GM18868 (cell line): Measurements from ENCODE around the gene COL4A1.

ENCODE experiments used
- ATAC-seq: cut with Tn5 transposase; IDR thresholded peaks from one replicate; pipeline ENCODE4 v1.9.1; 2021; ENCODE audit warnings: mild to moderate bottlenecking, moderate library complexity; ENCODE audit not compliant: unreplicated experiment

COL4A1 gene

DNA sequence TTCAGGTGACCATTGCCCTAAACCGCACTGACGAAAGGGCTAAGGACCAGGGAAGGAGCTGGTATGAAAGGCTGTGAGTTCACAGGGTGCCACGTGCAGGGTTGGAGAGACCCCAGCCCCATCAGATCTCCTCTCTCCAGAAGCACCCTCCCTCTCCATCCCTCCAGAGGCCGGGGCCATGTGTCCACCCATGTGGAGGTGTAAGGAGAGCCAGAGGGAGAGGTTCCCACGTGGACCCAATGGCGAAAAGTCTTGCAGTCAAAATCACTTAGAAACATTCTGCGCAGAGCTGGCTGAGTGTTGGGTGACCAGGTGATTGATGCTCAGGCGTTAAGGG, 168.3 kb downstream of the COL4A1 start:
- ATAC-seq: no peak

DNA sequence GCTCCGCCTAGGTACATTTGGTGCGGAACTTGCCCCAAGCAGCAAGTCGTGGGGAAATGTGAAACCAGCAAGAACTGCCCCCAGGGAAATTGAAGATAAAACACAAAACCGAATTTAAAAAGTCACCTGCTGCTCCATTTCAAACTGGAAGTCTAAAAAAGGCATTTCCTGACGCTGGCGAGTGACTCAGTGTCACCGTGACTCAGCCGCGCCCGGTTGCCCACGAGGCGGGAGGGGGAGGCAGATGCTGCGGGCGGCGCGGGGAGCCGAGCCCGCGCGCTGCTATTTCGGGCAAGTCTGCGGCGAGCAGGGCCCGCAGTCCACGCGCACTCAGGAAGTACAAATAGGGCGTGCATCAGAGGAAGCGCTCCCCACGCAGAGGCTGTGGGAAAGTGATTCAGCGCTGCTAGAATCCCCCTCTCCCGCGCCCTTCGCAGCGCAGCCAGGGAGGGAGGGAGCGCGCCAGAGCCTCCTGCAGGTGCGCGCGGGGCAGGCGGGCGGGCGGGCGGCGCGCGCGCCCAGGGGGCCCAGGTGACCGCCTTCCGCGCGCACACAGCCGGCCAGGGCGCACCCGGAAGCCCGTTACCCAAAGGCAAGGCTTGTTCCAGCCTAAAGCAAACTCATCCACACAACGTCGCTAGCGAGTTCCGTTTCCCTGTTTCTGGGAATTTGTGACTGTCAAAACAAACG, 168.8 kb downstream of the COL4A1 start:
- ATAC-seq: peak; percentile 58

DNA sequence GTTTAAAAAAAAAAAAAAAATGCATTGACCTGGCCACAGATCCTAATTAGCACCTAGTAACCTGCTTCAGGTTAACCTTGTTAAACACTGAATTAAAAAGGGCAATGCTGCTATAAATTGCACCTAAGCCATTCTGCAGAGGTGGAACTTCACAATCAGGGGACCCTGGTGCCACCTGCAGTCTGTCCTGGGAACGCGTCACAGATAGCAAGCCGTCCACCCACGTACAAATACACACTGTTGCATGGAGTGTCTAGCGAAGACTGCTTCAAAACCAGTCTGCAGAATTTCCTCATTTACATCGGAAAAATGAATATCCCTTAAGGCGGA, 169.3 kb downstream of the COL4A1 start:
- ATAC-seq: peak; percentile 80

DNA sequence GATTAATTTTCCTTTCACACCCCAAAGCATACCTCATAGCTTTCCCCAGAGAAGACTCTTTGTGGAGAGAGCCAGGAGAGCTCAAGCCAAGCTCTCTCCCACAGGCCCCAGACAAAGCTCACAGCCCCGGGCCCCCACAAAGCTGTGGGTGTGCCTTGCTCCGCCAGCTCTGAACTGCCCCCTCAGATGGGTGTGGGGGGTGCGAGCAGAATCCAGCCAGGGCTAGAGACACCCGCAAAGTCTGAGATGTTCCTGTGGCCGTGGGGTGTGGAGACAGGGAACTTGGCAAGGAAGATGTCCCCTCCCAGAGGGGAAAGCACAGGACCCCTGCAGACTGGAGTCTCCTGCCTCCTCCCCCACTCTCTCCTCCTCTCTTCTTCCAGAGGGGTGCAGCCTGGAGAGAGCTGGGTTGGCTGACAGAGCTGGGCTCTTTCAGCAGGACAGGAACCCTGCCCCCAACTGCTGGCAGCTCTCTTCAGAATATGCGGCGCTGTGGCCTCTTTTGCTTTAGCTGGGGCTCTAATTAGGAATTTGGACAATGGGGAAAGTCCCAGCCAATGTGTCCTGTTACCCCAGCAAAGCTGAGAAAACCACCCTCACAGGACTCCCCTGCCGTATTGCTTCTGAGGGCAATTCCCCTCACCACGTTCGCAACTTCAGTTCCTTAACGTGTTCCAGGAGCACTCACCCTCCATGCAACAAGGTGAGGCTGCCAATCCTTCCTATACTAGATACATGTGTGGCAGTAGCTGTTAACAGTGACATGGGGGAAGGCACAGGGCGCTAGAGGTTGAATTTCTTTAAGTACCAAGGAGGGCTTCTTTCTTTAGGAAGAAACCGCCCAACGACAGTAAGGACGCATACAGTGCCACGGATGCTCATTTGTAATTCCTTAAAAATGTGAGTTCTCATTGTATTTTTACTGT, 170.0 kb downstream of the COL4A1 start:
- ATAC-seq: peak; percentile 37

DNA sequence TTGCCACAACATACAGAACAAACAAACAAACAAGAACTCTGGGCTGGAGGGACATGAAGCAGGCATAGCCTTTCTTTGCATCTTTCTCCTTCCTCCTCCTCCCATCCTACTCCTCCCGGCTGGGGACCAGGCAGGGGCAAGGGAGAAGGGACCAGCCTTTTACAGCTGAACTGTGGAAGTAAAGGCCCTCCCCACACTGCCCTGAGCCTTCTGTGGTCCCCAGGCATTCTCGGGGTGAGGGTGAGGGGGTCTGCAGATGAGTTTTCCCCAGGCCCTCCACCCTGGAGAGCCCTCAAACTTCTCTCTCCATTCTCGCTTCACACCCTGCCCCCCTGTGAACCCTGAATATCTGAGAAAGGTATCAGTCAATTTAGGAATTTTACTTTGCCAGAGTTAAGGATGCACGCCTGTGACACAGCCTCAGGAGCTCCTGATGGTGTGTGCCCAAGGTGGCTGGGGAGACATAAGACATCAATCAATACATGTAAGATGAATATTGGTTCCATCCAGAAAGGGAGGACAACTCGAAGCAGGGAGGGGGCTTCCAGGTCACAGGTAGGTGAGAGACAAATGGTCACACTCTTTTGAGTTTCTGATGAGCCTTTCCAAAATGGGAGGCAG, 170.9 kb downstream of the COL4A1 start:
- no peak for ATAC-seq

DNA sequence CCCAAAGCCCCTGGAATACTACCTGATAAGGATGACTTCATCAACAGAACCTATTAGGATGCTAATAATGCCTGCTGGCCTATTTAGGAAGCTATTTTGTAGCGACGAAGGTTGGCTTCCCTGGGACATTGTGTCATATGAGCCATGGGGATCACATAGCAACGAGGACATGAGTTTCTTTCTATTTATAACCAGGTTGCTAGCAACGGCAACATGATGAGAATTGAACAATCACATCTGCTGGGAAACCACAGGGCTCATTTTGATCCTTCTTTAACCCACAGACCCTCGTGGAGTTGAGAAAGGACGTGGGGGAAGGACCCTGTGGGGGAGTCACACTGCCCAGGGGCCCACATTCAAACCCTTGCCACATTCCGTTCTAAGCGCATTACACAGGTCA, 172.2 kb downstream of the COL4A1 start:
- no peak for ATAC-seq

DNA sequence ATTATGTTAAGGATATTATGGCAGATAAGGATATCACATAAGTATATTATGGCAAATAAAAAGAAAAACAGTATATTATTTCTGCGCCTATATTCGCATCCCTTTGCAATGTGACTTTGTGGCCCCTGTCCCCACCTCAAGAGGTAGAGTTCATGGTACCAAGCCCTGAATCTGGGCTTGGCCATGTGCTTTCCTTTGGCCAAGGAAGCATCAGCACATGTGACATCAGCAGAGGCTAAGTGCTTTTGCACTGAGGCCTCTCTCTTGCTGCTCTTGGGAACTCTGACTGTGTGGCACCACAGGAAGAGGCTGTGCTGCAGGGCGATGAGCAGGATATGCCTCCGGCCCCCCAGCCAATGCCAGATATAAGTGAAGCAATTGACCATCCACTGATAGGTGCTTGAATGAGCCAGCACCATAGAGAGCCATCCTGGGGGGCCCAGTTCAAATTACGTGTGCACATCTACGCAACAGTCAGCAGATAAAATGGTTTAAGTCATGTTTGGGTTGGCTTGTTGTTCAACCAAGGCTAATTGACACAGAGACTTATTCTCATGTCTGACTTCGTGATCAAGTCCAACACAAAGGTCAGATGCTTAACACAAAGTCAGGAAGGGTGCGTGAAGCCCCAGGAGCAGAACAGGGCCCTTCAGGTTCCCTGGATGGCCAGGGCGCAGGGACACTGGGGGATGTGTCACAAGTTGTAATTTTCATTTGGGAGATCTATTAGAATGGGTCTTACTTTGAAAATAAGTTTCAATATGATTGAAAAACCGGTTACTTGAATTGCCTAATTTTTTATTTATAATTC, 173.3 kb downstream of the COL4A1 start:
- ATAC-seq: no peak

DNA sequence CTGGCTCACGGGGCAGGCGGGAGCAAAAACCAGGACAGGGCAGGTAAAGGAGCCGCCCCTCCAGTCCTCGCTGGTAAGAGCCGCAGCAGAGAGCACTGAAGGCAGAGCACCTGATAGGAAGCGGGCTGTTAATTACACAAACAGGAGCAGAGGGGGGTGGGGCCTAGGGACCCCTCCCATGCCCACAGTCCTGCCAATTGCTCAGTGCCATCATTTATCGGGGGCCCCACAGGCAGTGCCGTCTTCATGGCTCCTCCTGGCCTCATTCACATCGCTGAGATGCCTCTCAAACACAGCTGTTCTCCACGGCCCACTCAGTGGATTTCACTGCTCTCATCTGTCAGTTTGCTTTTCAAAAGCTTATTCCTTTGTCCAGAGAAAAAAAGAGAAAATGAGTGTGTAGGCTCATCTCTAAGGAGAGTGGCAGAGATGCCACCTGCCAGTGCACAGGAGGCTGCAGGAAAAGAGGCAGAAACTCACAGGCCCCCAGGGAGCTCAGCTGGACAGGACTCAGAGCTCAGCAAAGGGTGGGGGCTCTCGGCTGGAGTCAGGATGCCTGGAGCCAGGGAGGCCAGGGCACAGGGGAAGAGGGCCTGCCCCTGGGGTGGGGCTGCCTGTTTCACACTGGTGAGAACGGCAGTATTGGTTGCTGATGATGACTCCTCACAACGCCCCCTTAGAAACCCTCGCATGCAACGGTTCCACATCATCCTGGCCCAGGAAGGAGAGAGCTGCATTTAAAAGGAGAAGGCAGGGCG, 174.6 kb downstream of the COL4A1 start:
- ATAC-seq: no peak

DNA sequence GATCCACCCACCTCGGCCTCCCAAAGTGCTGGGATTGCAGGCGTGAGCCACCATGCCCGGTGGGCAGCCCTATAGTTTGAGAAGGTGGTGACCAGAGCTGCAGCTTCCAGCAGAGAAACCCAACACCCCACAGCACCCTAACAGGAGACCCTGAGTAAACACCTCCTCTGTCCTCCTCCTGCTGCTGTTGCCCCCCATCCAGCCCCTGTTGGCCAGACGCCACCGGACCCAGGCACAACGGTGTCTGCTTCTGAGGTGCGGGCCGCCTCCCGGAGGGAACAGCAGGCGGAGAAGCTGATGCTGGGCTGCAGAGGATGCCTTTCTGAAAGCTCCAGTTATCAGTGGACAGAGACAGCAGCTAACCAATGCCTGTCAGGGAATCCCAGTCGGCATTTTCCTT, 175.5 kb downstream of the COL4A1 start:
- ATAC-seq: no peak

DNA sequence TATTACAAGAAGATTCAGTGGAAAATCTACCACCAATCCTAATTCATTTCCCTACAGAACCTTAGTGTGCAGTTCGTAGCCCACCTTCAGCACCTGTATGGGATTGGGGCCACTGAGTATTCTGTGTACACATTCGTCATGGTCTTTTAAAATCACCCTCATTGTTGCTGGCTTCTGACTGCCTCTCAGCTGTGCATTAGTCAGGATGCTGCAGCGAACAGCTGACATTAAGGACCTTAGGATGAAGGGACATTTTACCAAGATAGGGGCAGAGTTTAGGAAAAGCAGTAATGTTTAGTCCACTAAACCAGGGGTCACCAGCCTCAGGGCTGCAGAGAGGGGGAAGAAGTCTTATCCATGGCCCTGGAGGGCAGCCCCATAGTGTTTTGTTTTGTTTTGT, 176.5 kb downstream of the COL4A1 start:
- no peak for ATAC-seq

DNA sequence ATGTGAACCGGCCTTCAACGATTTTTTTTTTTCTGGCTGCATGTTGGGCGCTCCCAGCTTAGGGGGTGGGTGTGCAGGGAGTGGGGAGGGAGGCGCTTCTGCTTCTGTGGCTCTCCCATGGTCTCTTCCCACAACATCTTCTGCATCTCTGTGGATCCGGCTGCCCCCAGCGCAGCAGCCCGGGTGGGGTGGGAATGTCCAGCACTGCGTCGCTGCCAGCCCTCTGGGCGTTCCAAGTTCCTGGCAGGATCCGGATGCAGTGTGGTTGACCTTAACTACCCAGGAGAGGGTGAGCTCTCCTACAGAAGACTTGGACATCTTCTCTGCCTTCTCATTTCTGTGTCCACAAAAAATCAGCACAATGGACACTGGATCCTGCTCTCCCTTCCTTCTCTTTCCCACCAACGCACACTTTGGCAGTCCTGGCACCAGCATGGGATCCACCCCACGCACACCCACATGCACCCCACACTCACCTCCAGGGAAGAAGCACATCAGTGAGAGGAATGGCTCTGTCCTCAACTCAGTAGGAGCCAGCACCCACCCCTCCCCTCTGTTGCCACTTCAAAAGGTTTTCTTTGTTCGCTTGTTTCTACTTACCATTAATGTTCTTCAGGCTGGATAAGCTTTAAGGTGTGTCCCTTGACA, 177.3 kb downstream of the COL4A1 start:
- no peak for ATAC-seq

DNA sequence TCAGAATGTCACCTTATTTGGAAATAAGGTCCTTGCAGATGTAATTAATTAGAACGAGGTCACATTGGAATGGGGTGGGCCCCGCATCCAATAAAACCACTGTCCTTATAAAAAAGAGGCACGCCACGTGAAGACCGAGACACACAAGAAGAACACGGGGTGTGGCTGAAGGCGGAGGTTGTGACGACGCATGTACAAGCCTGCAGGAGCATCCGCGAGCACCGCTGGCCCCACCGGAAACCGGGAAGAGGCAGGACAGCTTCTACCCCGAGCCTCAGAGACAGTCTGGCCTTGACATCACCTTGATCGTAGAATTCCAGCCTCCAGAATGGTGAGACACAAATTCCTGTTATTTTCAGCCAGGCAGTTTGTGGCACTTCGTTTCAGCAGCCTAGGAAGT, 177.9 kb downstream of the COL4A1 start:
- ATAC-seq: no peak

DNA sequence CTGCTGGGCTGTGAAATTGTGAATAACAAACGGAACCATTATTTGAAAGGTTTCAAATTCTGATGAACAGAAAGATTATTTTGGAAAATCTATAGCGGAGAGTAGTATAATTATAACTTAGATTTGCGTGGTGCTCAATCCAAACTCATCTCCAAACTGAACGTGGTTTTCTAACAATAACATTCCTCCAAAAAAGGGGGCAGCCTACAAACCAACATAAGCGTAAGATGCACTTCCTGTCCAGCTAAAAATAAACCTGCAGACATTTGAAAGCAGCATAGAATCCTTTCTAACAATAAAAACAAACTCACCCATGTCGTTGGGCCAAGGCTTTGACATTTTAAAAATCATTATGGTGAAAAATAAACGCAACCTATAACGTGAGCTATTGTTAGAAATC, 178.4 kb downstream of the COL4A1 start:
- no peak for ATAC-seq

DNA sequence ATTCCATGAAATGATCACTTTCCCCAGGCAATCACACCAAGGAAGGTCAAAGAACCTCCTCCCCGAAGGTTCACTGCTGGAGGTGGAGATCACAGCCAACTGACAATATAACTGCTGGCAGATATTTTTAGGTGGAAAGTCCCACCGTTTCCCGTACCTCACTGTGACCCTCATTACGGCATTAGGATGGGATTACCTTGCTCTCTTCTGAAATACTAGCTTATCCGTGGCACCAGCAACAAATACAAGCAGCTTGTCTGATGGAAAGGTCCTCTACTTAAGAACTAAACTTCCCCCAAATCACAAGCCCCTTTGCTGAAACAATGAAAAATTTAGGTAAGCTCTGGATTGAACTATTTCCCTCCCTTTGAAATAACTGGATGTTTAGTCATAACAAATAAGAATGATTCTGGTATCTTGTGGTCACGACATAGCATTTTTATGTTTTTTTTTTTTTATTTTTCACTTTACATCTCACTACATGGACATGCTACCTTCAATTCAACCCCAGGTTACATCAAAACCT, 178.9 kb downstream of the COL4A1 start:
- ATAC-seq: peak; percentile 34

DNA sequence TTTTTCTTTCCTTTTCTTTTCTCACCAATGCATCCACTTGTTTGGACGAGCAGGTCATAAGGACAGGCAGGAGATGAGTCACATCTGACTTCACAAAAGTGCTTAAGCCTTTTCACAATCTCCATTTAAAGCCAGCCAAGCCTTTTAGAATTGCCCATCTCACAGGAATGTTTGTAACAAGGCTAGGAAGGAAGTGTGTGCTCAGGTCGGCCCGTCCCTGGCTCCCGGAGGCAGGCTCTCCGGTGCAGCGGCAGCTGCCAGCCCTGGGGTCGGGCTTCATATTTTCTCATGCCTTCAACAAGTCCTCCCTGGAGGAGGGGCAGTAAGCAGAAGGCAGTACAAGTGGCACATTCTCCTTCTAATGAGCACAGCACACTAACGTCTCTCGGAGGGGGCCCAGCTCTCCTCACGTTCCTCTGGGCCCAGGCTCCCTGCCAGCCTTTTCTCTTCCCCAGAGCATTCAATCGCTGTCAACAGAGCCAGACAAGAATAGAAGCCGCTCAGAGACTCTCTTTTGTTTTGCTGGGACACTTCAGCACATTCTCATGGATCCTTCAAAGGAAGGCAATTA, 180.5 kb downstream of the COL4A1 start:
- ATAC-seq: no peak

DNA sequence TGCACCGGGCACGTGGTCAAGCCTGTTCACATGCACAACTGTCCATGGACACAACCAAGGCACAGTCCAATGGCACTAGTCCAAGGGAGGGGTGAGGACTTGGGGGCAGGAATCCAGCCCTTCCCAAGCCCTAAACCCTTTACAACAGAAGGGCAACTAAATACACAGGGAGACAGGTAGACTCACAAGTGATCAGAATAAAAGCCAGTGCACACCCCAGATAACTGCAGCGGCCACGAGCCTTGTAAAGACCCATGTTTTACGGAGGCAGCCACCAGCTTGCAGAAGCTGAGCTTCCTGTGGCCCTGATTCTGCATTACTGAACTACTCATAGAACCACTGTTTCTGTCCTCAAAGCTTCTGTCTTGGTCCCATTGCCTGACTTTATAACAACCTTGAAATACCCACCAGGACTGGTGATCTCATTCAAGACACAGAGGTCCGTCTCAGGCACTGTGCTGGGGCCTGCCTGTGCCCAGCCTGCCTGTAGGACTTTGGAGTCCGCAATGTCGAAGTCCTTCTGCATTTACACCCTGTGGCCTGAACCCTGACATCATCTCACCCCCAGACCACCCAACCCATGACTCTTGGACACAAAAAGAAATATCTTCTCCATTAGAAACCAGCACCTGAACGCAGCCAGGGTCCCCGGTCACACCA, 181.2 kb downstream of the COL4A1 start:
- ATAC-seq: no peak

DNA sequence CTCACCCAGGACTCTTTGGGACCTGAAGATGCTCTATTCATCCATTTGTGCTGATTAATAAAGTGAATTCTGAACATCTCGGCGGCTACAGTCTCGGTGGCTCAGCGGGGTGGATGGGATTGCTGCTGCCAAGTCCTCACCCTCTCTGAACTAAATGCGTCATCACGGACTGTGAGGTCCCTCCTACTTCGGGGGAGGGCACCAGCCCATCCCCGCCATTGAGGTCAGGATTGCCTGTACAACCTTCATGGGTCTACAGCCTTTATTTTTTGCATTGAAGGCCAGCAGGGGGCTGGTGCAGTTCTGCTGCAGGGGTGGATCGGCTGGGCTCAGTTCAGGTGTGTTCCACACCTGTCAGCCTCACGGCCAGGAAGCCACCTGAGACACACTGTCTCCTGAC, 181.8 kb downstream of the COL4A1 start:
- no peak for ATAC-seq

DNA sequence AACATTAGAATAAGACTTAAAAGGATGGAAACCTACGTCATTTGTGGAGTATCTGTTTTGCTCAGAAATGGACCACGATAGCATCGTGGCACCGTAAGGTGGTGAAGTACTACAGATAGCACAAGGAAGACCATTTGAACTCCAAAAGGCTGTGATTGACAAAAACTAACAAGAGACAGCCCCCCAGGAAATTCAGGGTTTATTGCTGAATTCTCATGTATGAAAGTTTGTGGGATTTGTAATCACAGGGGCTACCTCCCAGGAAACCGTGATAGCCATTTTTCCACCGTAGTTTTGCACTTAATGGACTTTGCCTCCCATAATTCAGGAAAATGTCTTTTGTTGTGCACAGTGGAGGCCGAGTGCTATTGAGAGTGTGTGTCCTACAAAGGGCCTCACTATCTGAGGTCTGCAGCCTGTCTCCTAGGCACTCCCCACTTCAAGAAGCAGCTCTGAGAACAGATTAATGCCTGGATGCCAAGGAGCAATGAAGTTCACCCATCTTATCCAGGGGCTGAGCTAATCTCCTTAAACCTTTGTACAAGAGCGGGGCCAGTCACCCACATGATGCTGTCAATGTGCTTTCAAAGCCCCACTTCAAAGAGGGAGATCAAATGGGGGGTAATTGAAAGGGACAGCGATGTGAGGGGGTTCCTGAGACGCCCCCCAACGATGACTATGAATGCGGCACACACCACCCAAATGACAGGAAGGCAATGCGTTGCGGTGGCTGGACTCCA, 182.6 kb downstream of the COL4A1 start:
- ATAC-seq: no peak
